ENCODE data around the gene IFT88.

- no peak for TF ChIP-seq CTCF (conservative IDR thresholded peaks at IDR 0.05; ENCODE audit: low read depth, low read length)
- TF ChIP-seq EZH2 (IDR thresholded peaks at IDR 0.05; ENCODE audit: borderline replicate concordance, low read depth, low read length, poor library complexity, severe bottlenecking) = no peak
Measured at GRCh38 chr13:20528452-20528851, 38.5 kb upstream of the IFT88 start.
